Psoas muscle (tissue), 8 donors: ENCODE data around the gene ENKD1. TPM values are rescaled to one million over a fixed set of nuclear protein-coding genes. Genes with fewer than 3 reads are reported as not detected.

Experiments
- ATAC-seq, 4 donors: fragments of 200-7000 bp; cut with Tn5 transposase; one replicate each; pipeline ENCODE4 v1.9.1; 2020; ENCODE audit warnings: moderate library complexity in 3 of 4, mild to moderate bottlenecking in 2 of 4
- DNase-seq, 2 donors: peaks; one replicate each; pipeline ENCODE4 v3.0.0-alpha.2; 2020
- H3K27ac ChIP-seq: fragments of 200-600 bp; one replicate; pipeline ENCODE4 v1.8.0; 2022
- H3K27me3 ChIP-seq, 3 donors: fragments of 200-600 bp in 1 of 3; one replicate each; pipeline versions ENCODE4 v1.6.1 to v1.8.0; 2013 to 2022; ENCODE audit warnings: low read length in 2 of 3, mild to moderate bottlenecking in 2 of 3, moderate library complexity in 1 of 3; ENCODE audit not compliant: insufficient read depth in 3 of 3
- H3K36me3 ChIP-seq, 2 donors: fragments of 200-600 bp in 1 of 2; one replicate each; pipeline versions ENCODE4 v1.6.1 to v1.8.0; 2013 to 2022; ENCODE audit warnings: low read depth in 1 of 2, mild to moderate bottlenecking in 1 of 2, moderate library complexity in 1 of 2; ENCODE audit not compliant: insufficient read depth in 1 of 2
- H3K4me1 ChIP-seq: fragments of 200-600 bp; one replicate; pipeline ENCODE4 v1.8.0; 2022
- H3K4me3 ChIP-seq: fragments of 200-600 bp; one replicate; pipeline ENCODE4 v1.8.0; 2022; ENCODE audit warnings: mild to moderate bottlenecking
- H3K9me3 ChIP-seq: fragments of 200-600 bp; one replicate; pipeline ENCODE4 v1.8.0; 2022
- WGBS, 3 donors: extraction: QIAGEN DNeasy Blood & Tissue Kit; methylation state at CpG; one replicate each; pipeline versions ENCODE4 v1.1.6 to v1.1.7; 2013; 5-methylcytosine and 5-hydroxymethylcytosine counted together
- intact Hi-C, 2 donors: fragments of 100-400 bp; cut with DNase I; formaldehyde crosslinking; loops; one replicate each; pipeline versions ENCODE4 v1.11.0 to v1.14.2; 2022
- polyA plus RNA-seq, 3 donors: library from polyadenylated mRNA; stranded (reverse); fragments of 200-250 nt; gene quantifications; one replicate each; pipeline ENCODE4 v1.2.3, GENCODE V29; 2013
- total RNA-seq, 4 donors: library from RNA; stranded (reverse); fragmentation: NEBNext Ultra II Directional in 2 of 4; extraction: Animal tissue kit (Norgen Biotek cat#: 25700) in 2 of 4; gene quantifications; one replicate each; pipeline versions ENCODE4 v1.2.1 to v1.2.4, GENCODE V29; 2021 to 2023
- TF ChIP-seq, protein P1 (sequence below): fragments of 200-600 bp; IDR thresholded peaks from one replicate; pipeline ENCODE4 v1.8.0; 2022; ENCODE audit warnings: antibody characterized with exemption
- donor health status: healthy with polysubstance abuse.
- donor health status: DM: no; HTN: no; CAD: no; lungs with moderate emphysema.
- donor health status: Bipolar disorder and iron deficiency.
- donor health status: healthy.
- donor health status: DM: yes; HTN: yes; CAD: no.
- donor health status: DM: no; HTN: no; CAD: no.
- donor health status: DM: no; HTN: no; CAD: no.
- donor health status: DM: yes; HTN: yes; CAD: no.

ENKD1 gene
- total and polyA plus RNA-seq, 7 donors: 6.5 to 20.7 (median 7.6) TPM

DNA sequence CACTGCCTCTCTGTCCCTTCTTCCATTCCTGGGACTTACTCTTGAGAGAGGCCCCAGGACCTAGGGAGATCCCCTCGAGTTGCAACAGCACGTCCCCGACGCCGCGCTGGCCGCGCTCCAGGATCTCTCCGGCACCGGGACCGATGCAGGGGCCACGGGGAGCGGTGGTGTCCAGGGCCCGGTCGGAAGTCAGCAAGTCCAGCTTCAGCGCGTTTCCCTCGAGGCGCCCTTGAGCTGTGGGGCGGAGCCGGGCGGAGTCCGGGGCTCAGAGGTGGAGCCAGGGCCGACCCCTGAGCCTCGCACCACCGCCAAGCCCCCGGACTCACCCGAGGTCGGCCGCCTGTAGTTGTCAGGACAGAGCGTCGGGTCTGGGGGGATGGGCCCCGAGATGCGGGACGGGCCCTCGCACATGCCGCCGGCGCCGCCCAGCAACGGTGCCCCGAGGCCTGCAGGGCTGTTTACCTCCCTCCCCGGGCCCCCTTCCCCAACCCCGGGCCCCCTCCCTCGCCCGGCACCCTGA is 458 bp downstream of the ENKD1 start:
- Histone ChIP-seq H3K9me3 (no peaks in the 10 kb centered on the region), H3K27ac (peak overlapping the region; percentile 90), H3K27me3 (no peaks in the 10 kb centered on the region), H3K36me3 (peaks cover 0 to 28% of the 10 kb centered on the region in 2 donors), H3K4me3 (peak overlapping the region; percentile 88), H3K4me1 (peaks cover 21% of the 10 kb centered on the region)
- intact Hi-C loops: loop anchor here (2.0 to 5.0 kb wide), 3 partner anchors 51 to 145 kb away; partner anchors contain the start of gene GFOD2 (in 1 of the 2)
- TF ChIP-seq, protein P1, sequence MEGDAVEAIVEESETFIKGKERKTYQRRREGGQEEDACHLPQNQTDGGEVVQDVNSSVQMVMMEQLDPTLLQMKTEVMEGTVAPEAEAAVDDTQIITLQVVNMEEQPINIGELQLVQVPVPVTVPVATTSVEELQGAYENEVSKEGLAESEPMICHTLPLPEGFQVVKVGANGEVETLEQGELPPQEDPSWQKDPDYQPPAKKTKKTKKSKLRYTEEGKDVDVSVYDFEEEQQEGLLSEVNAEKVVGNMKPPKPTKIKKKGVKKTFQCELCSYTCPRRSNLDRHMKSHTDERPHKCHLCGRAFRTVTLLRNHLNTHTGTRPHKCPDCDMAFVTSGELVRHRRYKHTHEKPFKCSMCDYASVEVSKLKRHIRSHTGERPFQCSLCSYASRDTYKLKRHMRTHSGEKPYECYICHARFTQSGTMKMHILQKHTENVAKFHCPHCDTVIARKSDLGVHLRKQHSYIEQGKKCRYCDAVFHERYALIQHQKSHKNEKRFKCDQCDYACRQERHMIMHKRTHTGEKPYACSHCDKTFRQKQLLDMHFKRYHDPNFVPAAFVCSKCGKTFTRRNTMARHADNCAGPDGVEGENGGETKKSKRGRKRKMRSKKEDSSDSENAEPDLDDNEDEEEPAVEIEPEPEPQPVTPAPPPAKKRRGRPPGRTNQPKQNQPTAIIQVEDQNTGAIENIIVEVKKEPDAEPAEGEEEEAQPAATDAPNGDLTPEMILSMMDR: no peak
- ATAC-seq (peak in 1 of 4 donors; percentile 2), DNase-seq (peak; percentile 48 to 72)
- 1 to 5% (median 1%) methylated on average over 20 to 46 of the region's 46 CpGs for WGBS, 3 donors

DNA sequence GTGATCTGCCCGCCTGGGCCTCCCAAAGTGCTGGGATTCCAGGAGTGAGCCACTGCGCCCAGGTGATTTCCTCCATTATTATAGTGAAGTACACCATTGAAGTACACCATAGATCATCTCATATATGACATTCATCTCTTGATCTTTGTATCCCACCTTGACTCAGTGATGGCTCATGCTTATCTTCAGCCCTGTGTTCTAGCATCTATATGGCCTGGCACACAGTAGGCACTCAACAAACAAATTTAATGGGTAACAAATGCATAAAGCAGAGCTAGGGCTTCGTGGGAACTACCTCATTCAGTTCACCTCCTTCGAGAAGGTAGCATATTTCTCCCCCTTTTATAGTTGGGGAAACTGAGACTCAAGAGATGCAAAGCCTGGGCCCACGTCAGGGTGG is 952 bp downstream of the ENKD1 start:
- DNase-seq (no peak), ATAC-seq (no peak)
- Histone ChIP-seq H3K9me3 (no peaks in the 10 kb centered on the region), H3K4me3 (peak overlapping the region; percentile 88), H3K4me1 (peaks cover 23% of the 10 kb centered on the region), H3K27ac (no peak overlapping the region), H3K36me3 (peaks cover 0 to 28% of the 10 kb centered on the region in 2 donors), H3K27me3 (no peaks in the 10 kb centered on the region)
- WGBS, 3 donors: 69 to 74% (median 71%) methylated on average over 5 of the region's 5 CpGs
- intact Hi-C loops: loop anchor here (5.0 kb wide), 2 partner anchors 52 to 118 kb away; partner anchors contain the start of gene GFOD2 (in 1 of the 2)
- TF ChIP-seq, protein P1: no peak

DNA sequence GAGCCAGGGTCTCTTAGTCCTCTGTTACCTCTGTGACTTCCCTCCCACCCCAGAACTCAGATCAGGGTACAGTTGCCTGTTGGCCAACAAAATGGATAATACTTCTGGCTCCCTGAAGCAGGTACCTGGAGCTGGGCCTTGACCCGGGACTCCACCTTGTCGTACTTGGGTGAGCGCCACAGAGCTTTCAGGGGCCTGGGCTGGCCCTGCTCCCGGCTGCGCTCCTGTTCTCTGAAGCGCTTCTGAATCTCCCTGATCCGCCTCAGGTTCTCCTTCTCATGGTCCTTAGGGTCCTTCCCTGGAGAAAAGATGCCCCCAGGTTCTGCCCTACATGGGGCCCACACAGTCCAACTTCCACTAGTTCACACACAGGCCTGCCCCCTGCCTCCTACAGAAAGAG is 1.7 kb downstream of the ENKD1 start:
- intact Hi-C loops: loop anchor here (5.0 kb wide), 2 partner anchors 52 to 118 kb away; partner anchors contain the start of gene GFOD2 (in 1 of the 2)
- DNase-seq (peak in 1 of 2 donors; percentile 46), ATAC-seq (no peak)
- Histone ChIP-seq H3K9me3 (no peaks in the 10 kb centered on the region), H3K27me3 (no peaks in the 10 kb centered on the region), H3K27ac (no peak overlapping the region), H3K4me1 (peaks cover 23% of the 10 kb centered on the region), H3K4me3 (no peak overlapping the region), H3K36me3 (peaks cover 0 to 28% of the 10 kb centered on the region in 2 donors)
- WGBS, 3 donors: 92 to 97% (median 94%) methylated on average over 7 of the region's 7 CpGs
- TF ChIP-seq, protein P1: no peak

DNA sequence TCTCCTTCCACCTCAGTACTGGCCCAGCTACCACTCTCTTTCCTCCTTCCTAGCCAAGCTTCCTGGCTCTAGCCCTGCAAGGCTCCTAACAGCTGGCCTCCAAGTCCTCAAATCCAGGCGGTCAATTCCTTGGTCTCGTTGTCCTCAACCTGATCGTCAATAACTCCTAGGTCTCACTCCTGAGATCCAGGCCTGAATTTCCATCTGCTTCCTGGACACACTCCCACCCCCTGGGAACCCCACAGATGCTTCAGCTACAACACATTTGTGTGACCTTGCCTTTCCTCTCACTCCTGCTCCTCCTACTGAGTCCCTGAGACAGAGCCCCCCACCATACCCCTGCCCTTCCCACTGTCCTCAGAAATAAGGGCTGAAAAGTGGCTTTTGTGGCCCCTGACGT is 2.3 kb downstream of the ENKD1 start:
- Histone ChIP-seq H3K27me3 (no peaks in the 10 kb centered on the region), H3K9me3 (no peaks in the 10 kb centered on the region), H3K4me1 (peaks cover 28% of the 10 kb centered on the region), H3K36me3 (peaks cover 0 to 28% of the 10 kb centered on the region in 2 donors), H3K4me3 (no peak overlapping the region), H3K27ac (no peak overlapping the region)
- TF ChIP-seq, protein P1: no peak
- ATAC-seq: no peak
- 76 to 84% (median 80%) methylated on average over 4 of the region's 4 CpGs for WGBS, 3 donors
- intact Hi-C loops: no loop called here
- peak in 1 of 2 donors; percentile 14 for DNase-seq

- H3K9me3 ChIP-seq: no peaks in the 10 kb centered on the region
- H3K4me1 ChIP-seq: peaks cover 30% of the 10 kb centered on the region
- H3K4me3 ChIP-seq: no peak overlapping the region
- TF ChIP-seq, protein P1: no peak
- peaks cover 0 to 28% of the 10 kb centered on the region in 2 donors for H3K36me3 ChIP-seq
- 78 to 89% (median 88%) methylated on average over 6 of the region's 6 CpGs for WGBS, 3 donors
- no peak for DNase-seq
- no peaks in the 10 kb centered on the region for H3K27me3 ChIP-seq
- ATAC-seq: no peak
- intact Hi-C loops: no loop called here
- no peak overlapping the region for H3K27ac ChIP-seq
Measured at GRCh38 chr16:67663877-67664222, 2.7 kb downstream of the ENKD1 start.
